ENCODE results near the gene OTUB2.

Gene OTUB2

GRCh38 chr14:94042433-94043091 is 16.4 kb downstream of the OTUB2 start:
- DNase-seq, result no peak

- DNase-seq, result no peak
These were observed 17.1 kb downstream of the OTUB2 start for GRCh38 chr14:94043111-94043755.

- no peak for DNase-seq
These were observed 17.8 kb downstream of the OTUB2 start for GRCh38 chr14:94043756-94044475.

GRCh38 chr14:94044476-94045091 is 18.4 kb downstream of the OTUB2 start:
- no peak for DNase-seq

GRCh38 chr14:94045101-94045500 is 19.0 kb downstream of the OTUB2 start:
- DNase-seq, result no peak

- DNase-seq, result no peak
These were observed 19.6 kb downstream of the OTUB2 start for GRCh38 chr14:94045563-94046345.

GRCh38 chr14:94046696-94047250 is 20.6 kb downstream of the OTUB2 start:
- DNase-seq, result no peak

GRCh38 chr14:94047581-94047980 is 21.4 kb downstream of the OTUB2 start:
- no peak for DNase-seq

- DNase-seq, result peak; percentile 52
These were observed 22.8 kb downstream of the OTUB2 start for GRCh38 chr14:94048691-94049624.

GRCh38 chr14:94049625-94050023 is 23.5 kb downstream of the OTUB2 start:
- no peak for DNase-seq

- no peak for DNase-seq
These were observed 24.2 kb downstream of the OTUB2 start for GRCh38 chr14:94050231-94050880.

GRCh38 chr14:94051115-94051514 is 25.0 kb downstream of the OTUB2 start:
- DNase-seq, result no peak

GRCh38 chr14:94051779-94052178 is 25.6 kb downstream of the OTUB2 start:
- DNase-seq, result no peak

GRCh38 chr14:94052199-94052598 is 26.1 kb downstream of the OTUB2 start:
- DNase-seq, result no peak

GRCh38 chr14:94052662-94053061 is 26.5 kb downstream of the OTUB2 start:
- no peak for DNase-seq

GRCh38 chr14:94054401-94054800 is 28.3 kb downstream of the OTUB2 start:
- DNase-seq, result no peak

GRCh38 chr14:94054936-94055335 is 28.8 kb downstream of the OTUB2 start:
- no peak for DNase-seq

GRCh38 chr14:94056579-94057308 is 30.6 kb downstream of the OTUB2 start:
- no peak for DNase-seq

GRCh38 chr14:94058128-94058673 is 32.1 kb downstream of the OTUB2 start:
- no peak for DNase-seq

GRCh38 chr14:94058674-94059138 is 32.6 kb downstream of the OTUB2 start:
- no peak for DNase-seq

Data from NCI-H1092 (cell line).